NCI-H460 (cell line): ENCODE measurements around the gene TMEM86B. TPM values are rescaled to one million over a fixed set of nuclear protein-coding genes. Genes with fewer than 3 reads are reported as not detected.
"Not testable (repeated sequence)": the region's sequence is repeated elsewhere in the genome, so short reads cannot be mapped to it uniquely, and the experiment has no call there.

Source experiments
- DNase-seq: peaks from one replicate; pipeline ENCODE4 v3.0.0-alpha.2; 2016; ENCODE audit warnings: low read depth; ENCODE audit errors: extremely low read depth
- total RNA-seq: library from RNA; depleted of rRNA; stranded (reverse); fragments of >200 nt; shearing (Covaris generic); gene quantifications from 2 replicates; pipeline ENCODE4 v1.2.3, GENCODE V29; 2014

Gene TMEM86B
- total RNA-seq, 1 experiment from 2014 or later: 2.3 TPM

DNA sequence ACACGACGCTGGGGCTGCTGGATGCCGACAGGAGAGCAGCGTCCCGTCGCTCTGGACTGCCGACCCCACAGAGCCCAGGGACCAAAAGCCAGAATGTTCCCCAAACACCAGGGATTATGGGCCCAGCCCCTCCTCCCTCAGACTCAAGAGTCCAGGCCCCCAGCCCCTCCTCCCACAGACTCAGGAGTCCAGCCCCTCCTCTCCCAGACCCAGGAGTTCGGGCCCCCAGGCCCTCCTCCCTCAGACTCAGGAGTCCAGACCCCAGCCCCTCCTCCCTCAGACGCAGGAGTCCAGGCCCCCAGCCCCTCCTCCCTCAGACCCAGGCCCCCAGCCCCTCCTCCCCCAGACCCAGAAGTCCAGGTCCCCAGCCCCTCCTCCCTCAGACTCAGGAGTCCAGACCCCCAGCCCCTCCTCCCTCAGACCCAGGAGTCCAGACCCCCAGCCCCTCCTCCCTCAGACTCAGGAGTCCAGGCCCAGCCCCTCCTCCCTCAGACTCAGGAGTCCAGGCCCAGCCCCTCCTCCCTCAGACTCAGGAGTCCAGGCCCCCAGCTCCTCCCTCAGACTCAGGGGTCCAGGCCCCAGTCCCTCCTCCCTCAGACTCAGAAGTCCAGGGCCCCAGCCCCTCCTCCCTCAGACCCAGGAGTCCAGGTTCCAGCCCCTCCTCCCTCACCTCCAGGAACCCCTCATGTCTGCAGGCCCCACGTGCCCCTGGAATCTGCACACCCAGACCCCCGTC lies 3.7 kb downstream of the TMEM86B start:
- DNase-seq: not testable (repeated sequence)

DNA sequence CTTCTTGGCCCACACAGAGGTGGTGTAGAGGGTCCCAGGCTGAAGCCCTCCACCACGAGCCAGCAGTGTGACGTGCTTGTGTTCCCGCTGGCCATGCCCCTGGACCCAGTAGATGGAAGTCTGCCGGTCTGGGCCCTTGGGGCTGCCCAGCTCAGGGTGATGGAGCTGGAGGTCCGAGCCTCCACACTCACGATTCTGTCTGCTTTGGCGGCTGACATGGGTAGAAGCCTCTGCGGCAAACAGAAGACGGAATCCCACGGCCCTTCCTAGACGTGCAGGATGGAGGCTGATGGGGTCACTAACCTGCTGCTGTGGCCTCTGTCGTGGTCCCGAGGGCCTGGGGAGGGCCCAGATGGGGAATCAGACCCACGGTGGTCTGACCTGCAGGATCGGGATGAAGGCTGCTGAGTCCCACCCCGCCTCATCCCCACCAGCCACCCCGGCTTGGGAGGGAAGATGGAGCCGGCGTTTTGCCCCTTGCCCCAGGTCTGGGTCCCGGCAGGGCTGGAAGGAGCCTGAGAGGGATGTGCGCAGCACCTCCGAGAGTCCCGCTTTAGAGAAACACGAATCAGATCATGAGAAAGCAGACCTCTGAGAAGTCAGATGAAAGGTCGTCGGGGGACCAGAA lies 4.4 kb downstream of the TMEM86B start:
- DNase-seq: no peak

DNA sequence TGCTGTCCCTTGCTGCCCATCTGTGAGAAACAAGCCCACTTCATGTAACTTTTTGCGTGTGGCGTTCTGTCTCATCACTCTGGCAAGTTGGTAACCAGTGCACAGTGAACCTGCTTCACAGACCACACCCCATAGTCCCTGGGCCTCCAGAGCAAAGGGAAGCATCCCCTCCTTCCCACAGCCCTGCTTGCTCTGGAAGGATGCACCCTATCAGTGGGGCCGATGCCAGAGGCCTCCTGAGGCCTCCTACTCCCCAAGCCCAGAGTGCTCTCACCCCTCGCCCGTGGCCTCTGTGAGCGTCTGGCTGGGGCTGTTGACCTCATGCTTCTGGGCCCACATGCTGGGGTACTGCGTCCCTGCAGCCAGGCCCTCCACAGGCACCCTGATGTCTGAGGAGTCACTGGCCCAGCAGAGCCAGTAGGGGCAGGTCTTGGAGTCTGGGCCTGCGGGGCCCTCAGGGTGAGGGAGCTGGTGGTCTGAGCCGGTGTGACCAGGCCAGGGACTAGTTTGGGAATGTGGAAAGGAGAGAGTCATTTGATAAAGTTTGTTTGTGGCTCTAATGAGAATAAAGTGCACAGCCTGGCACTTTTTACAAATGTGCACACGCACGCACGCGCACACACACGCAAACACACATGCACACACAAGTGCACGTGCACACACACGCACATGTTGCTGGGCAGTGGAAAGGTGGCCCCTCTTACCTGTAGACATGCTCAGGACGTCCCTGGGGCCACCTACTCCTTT lies 5.1 kb downstream of the TMEM86B start:
- DNase-seq: no peak

DNA sequence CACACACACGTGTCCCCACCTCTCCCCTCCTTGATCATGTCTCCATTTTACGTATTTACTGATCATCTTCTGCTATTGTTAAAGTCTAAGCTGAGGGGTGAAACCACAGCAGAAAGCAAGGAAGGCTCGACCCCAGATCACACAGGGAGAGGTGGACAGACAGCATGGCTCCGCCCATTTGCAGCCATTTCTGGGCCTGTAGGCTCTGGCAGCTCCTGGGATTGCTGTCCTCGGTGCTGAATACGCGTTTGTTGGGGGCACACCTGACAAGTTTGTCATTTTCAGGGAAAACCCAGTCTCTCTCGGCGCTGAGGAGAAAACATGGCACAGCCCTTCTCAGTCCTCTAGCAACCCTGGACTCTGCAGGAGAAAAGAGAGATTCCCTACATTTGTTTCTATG lies 8.0 kb downstream of the TMEM86B start:
- no peak for DNase-seq

DNA sequence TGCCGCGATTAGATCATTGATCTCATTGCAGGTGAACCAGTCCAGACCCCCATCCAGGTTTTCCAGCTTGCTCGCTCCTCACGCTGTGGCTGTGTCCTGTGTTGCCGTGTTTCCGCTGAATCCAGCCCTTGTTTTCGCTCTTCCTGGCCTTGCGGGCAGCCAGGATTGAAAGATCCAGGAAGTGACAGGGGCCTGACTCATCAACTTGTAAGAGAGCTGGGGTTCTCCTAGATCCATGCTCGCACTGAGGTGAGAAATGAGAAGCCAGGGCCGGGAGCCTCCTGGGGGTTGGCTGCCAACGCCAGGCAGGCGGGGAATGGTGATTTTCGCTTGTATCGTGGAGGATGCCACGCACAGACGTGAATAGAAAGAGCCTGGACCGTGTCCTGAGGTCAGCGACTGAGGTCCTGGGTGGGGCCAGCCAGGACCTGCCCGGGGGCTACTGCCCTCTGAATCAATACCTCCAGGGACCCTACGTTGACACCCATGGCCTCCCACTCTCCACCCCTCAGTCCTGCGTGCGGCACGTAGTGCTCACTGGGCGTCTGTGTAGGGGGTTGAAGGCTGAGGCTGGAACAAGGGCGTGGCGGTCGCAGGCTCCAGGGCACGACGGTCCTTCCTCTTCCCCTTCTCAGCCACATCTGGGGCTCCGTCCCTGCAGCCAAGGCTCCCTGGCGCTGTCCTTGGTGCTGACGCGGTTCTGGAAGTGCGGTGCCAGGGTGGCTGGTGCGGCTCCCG lies 11.9 kb downstream of the TMEM86B start:
- DNase-seq: peak; percentile 99

DNA sequence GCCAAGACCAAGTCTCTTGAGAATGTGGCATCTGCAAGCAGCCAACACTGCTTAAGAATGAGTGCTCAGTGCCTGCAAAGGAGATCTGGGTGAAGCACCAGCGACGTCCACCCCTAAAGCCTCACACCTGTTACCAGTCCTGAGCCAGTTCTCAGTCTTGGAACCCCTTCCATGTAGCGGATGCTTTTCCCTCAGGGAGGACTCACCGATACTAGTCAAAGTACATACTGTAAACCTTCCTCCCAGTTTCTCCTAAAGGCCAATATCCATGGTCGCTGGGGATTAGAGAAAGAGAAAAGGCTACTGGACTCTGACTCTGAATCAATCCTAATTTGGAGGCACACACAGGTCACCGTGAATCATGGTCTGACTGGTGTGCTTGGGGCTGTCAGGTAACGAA lies 15.0 kb downstream of the TMEM86B start:
- no peak for DNase-seq

DNA sequence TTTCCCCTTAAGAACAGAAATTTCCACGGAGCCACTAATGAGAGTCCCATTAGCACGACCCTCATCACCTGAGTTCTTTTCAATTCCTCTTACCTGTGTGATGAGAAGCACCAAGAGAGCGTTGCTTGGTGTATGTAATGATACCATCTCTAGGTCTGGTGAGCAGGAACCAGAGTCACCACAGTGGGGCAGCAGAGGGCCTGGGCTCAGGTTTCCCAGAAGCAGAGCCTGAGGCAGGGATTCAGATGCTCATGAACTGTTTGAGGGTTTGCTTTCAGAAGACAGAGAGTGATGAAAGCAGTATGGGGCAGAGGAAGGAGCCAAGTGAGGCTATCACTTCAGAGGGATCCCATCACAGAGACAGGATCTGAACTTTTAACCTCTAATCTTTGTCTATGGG lies 16.1 kb downstream of the TMEM86B start:
- DNase-seq: peak; percentile 40

DNA sequence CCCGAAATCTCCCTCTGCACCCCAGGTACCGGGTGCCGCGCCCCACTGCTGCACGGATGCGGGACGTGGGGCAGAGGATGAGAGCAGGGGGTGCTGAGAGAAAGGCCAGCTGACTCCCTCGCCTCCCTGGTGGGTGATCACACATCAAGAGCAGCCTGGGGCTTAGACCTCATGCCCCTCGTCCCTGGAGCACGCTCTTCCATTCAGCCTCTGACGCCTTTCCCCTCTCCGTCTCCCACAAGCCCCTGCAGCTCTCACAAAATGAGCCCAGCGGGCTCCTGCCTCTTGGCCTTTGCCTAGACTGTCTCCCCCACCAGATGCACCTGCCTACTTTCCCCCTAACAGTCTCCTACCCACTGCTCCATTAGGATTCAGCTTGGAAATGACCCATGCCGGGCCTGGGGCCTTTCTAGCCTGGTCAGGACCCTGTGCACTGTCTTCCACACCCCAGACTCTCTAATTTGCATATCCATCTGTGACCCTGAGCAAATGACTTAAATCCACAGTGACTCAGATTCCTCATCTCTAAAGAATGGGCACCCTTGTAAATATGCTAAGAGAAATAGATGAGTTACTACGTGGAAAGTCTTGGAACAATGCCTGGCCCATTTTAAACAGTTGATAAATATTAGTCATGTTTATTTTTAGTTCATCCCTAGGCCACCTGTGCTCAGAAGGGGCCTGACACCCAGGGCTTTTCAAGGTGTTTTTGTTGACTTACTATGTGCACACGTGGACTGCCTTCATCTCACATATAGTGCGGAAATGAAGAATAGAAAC lies 18.7 kb downstream of the TMEM86B start:
- DNase-seq: peak; percentile 54

DNA sequence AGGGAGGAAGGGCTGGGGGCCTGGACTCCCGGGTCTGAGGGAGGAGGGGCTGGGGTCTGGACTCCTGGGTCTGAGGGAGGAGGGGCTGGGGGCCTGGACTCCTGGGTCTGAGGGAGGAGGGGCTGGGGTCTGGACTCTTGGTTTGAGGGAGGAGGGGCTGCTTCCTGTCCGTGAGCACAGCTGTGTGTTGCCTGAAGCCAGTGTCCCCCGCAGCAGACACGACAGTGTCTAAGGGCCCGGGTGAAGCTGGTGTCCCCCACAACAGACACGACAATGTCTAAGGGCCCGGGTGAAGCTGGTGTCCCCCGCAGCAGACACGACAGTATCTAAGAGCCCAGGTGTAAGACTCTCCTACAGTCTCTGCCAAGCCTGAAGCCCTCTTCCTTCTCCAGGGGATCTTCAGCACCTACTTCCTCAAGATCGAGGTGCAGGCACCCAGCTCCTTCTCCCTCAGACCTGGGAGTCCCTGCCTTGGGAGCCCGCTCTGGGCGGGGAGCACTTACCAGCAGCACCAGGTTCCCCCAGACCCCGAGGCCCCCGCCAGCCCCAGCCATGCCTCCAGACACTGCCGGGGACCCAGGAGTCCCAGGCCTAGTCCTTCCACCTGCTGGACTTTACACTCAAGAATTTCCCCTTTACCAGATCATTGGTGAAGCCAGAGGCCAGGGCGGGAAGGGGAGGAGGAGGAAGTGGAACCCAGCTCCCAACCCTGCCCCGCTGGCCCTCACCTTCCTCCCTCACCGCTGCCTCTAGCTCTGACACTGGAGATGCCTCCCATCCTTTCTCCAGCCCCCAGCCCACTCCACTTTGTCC lies 19.5 kb downstream of the TMEM86B start, which contains the start of gene PTPRH:
TSS of gene PTPRH (minus strand) at position 622 of the 813 bp plus-strand sequence. CDS start at position 554, 68 bp downstream.
- no peak for DNase-seq

DNA sequence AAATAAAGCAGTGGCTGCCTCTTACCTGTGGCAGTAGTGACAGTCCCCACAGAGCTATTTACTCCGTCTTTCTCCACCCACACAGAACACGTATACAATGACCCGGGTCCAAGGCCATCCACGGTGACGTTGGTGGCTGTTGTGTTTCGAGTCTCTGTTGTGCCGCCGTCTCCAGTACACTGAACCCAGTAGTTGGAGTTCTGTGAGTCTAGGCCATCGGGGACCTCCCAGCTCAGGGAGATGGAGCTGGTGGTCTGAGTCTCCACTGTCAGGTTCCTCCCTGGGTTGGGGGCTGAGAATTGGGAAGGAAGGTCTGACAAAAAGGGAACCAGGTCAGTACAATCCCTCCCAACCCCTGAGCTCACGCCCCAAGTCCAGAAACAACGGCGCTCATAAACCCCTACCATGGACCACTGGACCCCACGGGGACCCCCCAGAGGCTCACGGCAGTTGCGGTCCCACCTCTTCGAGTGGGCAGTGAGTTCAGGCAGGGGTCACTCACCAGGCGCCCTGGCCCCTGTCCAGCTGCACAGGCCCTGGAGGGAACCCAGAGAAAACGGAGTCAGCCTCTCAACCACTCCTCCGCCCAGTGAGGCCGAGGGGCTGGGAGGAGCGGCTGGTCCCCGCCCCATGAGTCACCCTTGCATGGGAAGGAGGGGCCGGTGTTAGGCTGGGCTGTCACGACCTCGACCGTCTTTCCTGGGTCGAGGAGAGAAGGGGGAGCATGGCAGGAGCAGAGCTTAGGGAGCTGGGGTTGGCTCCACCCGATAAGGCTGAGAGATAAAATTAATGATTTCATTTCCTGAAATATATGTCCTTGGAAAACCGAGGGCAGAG lies 21.7 kb downstream of the TMEM86B start:
- peak; percentile 80 for DNase-seq

DNA sequence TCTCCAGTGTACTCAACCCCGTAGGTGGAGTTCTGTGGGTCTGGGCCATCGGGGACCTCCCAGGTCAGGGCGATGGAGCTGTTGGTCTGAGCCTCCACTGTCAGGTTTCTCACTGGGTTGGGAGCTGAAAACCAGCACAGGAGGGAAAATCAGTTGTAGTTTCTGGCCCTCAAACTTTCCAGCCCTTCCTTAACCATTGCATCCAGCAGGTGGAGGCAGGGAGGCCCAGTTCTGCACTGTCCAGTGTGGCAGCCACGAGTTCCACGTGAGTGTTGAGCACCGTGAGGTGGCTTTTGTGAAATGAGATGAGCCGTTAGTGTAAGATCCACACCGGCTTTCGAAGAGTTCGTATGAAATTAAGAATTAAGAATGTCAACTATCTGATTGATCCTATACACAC lies 26.4 kb downstream of the TMEM86B start:
- DNase-seq: not testable (repeated sequence)

DNA sequence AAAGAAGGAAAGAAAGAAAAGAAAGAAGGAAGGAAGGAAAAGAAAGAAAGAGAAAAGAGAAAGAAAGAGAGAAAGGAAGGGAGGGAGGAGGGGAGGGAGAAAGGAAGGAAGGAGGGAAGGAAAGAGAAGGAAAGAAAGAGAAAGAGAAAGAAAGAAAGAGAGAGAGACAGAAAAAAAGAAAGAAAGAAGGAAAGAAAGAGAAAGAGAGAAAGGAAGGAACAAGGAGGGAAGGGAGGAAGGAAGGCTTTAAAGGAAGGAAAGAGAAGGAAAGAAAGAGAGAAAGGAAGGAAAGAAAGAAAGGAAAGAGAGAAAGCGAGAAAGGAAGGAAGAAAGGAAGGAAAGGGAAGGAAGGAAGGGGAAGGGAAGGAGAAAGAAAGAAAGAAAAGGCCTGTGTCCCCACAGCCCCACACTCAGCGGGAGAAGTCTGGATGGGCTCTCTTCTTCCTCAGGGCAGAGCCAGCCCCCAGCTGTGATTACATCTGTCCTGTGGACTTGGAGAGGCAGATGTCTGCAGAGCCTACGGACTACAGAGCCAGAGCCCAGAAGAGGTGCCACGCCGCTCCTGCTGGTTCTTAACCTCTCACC lies 28.9 kb downstream of the TMEM86B start:
- no peak for DNase-seq

DNA sequence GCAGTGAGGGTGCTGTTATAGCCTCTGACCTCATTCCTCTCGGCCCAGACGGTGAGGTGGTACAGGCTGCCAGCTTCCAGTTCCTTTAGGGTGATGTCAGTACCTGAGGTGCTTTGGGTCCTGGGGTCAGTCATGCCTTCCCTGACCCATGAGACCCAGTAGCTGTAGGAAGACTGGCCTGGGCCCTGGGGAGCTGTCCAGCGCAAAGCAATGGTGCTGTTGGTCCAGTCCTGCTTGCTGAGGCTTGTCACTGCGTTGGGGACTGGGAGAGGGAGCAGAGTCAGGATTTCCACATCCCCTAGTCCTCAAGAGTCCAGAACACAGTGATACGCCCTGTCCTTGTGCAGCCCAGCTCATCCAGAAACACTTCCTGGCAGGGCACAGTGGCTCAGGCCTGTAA lies 29.9 kb downstream of the TMEM86B start:
- no peak for DNase-seq

DNA sequence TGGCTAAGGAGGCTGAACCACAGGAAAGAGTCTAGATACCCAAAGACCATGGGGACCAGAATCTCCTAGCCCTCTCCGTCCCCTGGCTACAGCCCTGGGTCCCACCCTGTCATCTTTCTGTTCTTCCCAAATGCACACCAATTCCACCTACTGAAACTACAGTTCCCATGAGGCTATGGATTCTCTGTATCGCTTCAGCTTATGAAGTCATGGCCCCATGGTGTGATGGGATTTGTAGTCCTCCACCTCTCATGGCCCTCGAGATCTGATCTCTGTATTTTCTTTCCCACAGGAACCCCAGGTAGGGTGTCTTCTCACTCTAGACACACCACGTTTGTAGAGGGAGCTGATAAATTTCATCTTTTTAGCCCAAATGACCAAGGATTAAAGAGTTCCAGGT lies 31.0 kb downstream of the TMEM86B start:
- no peak for DNase-seq

DNA sequence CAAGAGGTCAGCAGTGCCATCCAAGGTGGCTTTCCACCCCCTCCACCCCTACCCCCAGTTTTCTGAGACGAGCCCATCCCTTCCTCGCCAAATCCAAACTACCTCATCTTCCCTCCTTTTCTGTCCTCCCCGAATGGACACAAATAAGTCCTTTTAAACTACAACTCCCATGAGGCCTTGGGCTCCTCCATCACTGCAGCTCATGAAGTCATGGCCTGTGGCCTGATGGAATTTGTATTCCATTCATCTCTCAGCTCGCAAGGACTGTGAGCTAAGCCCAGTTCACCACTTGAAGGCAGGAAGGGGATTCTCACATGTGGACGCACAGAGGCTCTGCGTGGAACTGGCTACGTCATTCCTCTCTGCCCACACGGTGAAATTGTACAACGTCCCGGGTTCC lies 31.8 kb downstream of the TMEM86B start:
- DNase-seq: no peak

DNA sequence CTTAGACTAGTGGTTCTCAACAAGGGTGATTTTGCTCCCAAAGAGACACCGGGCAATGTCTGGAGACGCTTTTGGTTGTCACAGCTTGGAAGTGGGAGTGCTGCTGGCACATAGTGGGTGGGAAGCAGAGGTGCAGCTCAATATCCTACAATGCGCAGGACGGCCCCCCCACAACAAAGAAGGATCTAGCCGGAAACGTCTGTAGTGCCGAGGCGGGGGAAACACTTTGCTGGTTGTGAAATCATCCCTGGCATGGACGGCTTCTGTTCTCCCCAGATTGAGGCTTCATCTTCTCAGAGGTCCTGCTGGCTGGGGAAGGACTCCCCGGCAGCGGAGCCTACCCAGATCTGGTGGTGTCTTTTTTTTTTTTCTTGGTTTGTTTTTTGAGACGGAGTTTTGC lies 35.1 kb downstream of the TMEM86B start:
- DNase-seq: no peak

DNA sequence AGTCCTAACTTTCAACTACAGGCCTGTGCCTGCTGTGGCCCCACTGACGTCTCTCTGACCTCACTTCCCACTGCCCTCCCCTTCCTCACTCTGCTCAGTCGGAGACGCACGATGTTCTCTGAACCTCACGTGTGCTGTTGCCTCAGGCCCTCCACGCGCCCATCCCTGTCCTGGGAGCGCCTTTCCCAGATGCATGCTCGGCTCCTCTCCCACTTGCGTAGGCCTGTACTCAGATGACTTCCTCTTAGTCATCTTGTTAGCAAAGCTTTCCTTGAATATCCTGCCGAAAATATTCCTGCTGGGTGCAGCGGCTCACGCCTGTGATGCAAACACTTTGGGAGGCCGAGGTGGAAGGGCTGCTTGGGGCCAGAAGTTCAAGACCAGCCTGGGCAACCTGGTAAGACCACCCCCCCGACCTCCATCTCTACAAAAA lies 39.1 kb downstream of the TMEM86B start:
- peak; percentile 94 for DNase-seq

DNA sequence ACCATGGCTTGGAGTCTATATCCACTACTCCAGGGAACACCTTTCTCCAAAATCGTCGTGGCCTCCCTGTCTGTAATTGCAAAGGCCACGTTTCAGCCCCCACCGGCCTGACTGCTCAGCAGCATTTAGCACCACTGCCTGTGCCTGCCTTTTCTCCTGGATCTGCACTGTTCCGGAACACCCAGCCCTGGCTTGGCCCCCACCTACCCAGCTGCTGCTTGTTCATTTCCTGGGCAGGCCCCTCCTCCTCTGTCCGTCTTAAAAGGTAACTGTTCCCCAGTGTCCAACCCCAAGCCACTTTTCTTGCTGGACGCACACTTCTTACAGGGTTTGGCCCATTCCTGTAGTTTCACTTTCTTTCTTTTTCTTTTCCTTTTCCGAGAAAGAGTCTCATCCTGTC lies 39.9 kb downstream of the TMEM86B start:
- no peak for DNase-seq
